Upper lobe of left lung (tissue), 6 donors: ENCODE data around the gene CEACAM20. TPM values are rescaled to one million over a fixed set of nuclear protein-coding genes. Genes with fewer than 3 reads are reported as not detected.
A peak's percentile ranks its signal among the peaks of the same experiment; 100 is the strongest.
"Not testable (repeated sequence)": the region's sequence is repeated elsewhere in the genome, so short reads cannot be mapped to it uniquely, and the experiment has no call there.

Experiments
- ATAC-seq, 2 donors: fragments of 200-7000 bp; cut with Tn5 transposase; one replicate each; pipeline ENCODE4 v1.9.1; 2022; ENCODE audit warnings: mild to moderate bottlenecking in 2 of 2, moderate library complexity in 2 of 2; ENCODE audit not compliant: low FRiP score in 2 of 2
- DNase-seq, 2 donors: peaks; one replicate each; pipeline ENCODE4 v3.0.0-alpha.2; 2019 to 2020
- H3K27ac ChIP-seq, 4 donors: fragments of 200-600 bp; sonication (generic); one replicate each; pipeline ENCODE4 v1.5.1; 2016 to 2019
- H3K27me3 ChIP-seq, 4 donors: fragments of 200-600 bp; sonication (generic); one replicate each; pipeline ENCODE4 v1.5.1; 2017 to 2019
- H3K36me3 ChIP-seq, 4 donors: fragments of 200-600 bp; sonication (generic); one replicate each; pipeline ENCODE4 v1.5.1; 2016 to 2019
- H3K4me1 ChIP-seq, 4 donors: fragments of 200-600 bp; sonication (generic); one replicate each; pipeline ENCODE4 v1.5.1; 2018 to 2019
- H3K4me3 ChIP-seq, 4 donors: fragments of 200-600 bp; sonication (generic); one replicate each; pipeline ENCODE4 v1.5.1; 2017 to 2019; ENCODE audit warnings: mild to moderate bottlenecking in 2 of 4, moderate library complexity in 1 of 4
- H3K9me3 ChIP-seq, 4 donors: fragments of 200-600 bp; sonication (generic); one replicate each; pipeline ENCODE4 v1.5.1; 2018 to 2019
- EP300 ChIP-seq, 4 donors: sonication (generic); formaldehyde crosslinking; IDR thresholded peaks; one replicate each; pipeline ENCODE4 v1.5.1; 2017; ENCODE audit warnings: antibody characterized with exemption in 4 of 4, control low read depth in 2 of 4
- POLR2A ChIP-seq, 4 donors: fragments of 450-650 bp; IDR thresholded peaks; one replicate each; pipeline ENCODE4 v1.5.1; 2016 to 2017; ENCODE audit warnings: antibody characterized with exemption in 4 of 4, mild to moderate bottlenecking in 2 of 4
- POLR2AphosphoS5 ChIP-seq, 2 donors: sonication (generic); formaldehyde crosslinking; IDR thresholded peaks; one replicate each; pipeline ENCODE4 v1.5.1; 2017; ENCODE audit warnings: antibody characterized with exemption in 2 of 2
- WGBS, 2 donors: methylation state at CpG; one replicate each; pipeline ENCODE4 v1.1.5; 2017 to 2018; 5-methylcytosine and 5-hydroxymethylcytosine counted together
- total RNA-seq, 6 donors: library from RNA; depleted of rRNA in 4 of 6; stranded (reverse); fragments of >200 nt in 4 of 6; gene quantifications; one replicate each; pipeline versions ENCODE4 v1.1.0 to v1.2.1, GENCODE V29; 2016 to 2021
- TF ChIP-seq, protein P1 (sequence below), 6 experiments: fragments of 450-650 bp in 4 of 6; fragments of 200-600 bp in 2 of 6; sonication (generic) in 2 of 6; IDR thresholded peaks; one replicate each; pipeline ENCODE4 v1.5.1; 2016 to 2019; ENCODE audit warnings: antibody characterized with exemption in 6 of 6
- donor health status: DM: no; HTN: no; CAD: no; lungs with moderate emphysema.
- donor health status: DM: no; HTN: yes; CAD: no; lungs with severe emphysema.

The CEACAM20 gene
- total RNA-seq, 6 donors from 2014 or later: not detected

DNA sequence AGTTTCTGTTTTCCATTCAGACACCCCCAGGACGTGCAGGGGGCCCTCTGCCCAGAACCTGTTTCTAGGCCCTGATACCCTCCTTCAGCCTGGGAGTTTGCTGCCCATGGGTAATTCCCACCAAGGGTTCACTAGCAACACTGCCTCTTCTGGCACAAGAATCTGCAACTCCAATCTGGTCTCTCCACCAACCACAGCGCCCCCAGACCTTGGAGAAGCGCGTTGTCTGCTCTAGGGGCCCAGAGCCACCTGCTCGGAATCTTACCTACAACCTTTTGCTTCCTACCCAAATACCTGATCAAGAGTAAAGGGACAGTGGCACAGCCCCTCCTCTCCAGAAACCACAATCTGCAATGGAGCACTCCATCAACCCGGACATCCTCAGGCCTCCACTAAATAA is 29.9 kb downstream of the CEACAM20 start:
- H3K4me1 ChIP-seq: peaks cover 8 to 21% (median 17%) of the 10 kb centered on the region in 4 donors
- TF ChIP-seq, protein P1, sequence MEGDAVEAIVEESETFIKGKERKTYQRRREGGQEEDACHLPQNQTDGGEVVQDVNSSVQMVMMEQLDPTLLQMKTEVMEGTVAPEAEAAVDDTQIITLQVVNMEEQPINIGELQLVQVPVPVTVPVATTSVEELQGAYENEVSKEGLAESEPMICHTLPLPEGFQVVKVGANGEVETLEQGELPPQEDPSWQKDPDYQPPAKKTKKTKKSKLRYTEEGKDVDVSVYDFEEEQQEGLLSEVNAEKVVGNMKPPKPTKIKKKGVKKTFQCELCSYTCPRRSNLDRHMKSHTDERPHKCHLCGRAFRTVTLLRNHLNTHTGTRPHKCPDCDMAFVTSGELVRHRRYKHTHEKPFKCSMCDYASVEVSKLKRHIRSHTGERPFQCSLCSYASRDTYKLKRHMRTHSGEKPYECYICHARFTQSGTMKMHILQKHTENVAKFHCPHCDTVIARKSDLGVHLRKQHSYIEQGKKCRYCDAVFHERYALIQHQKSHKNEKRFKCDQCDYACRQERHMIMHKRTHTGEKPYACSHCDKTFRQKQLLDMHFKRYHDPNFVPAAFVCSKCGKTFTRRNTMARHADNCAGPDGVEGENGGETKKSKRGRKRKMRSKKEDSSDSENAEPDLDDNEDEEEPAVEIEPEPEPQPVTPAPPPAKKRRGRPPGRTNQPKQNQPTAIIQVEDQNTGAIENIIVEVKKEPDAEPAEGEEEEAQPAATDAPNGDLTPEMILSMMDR (IDR thresholded peaks at IDR 0.05): no peak
- no peak for TF ChIP-seq POLR2AphosphoS5 (IDR thresholded peaks at IDR 0.05)
- no peak for TF ChIP-seq POLR2A (IDR thresholded peaks at IDR 0.05)
- no peak for TF ChIP-seq EP300 (IDR thresholded peaks at IDR 0.05)
- no peaks in the 10 kb centered on the region for H3K27me3 ChIP-seq
- H3K36me3 ChIP-seq: peaks cover 6 to 34% (median 32%) of the 10 kb centered on the region in 4 donors
- WGBS, 2 donors: 31 to 32% methylated on average over 5 to 6 of the region's 6 CpGs
- no peak for ATAC-seq
- H3K9me3 ChIP-seq: peaks cover 28 to 48% (median 42%) of the 10 kb centered on the region in 4 donors
- no peak for DNase-seq
- peak overlapping the region; percentile 62 to 94 (median 69) for H3K4me3 ChIP-seq
- H3K27ac ChIP-seq: peak overlapping the region in 3 of 4 donors; percentile 88 to 92 (median 88)

- DNase-seq (no peak), ATAC-seq (no peak)
- TF ChIP-seq EP300 (IDR thresholded peaks at IDR 0.05): no peak
- no peak for TF ChIP-seq POLR2A (IDR thresholded peaks at IDR 0.05)
- TF ChIP-seq, protein P1 (IDR thresholded peaks at IDR 0.05): no peak
- TF ChIP-seq POLR2AphosphoS5 (IDR thresholded peaks at IDR 0.05): no peak
- no peaks in the 10 kb centered on the region for H3K27me3 ChIP-seq
- H3K9me3 ChIP-seq: peaks cover 32 to 53% (median 48%) of the 10 kb centered on the region in 4 donors
- no peak overlapping the region for H3K27ac ChIP-seq
- WGBS, 2 donors: 94 to 99% methylated on average over 9 of the region's 9 CpGs
- H3K4me3 ChIP-seq: peak overlapping the region in 2 of 4 donors; percentile 71 to 94
- H3K36me3 ChIP-seq: peaks cover 8 to 40% (median 38%) of the 10 kb centered on the region in 4 donors
- peaks cover 8 to 21% (median 17%) of the 10 kb centered on the region in 4 donors for H3K4me1 ChIP-seq
These were observed 30.5 kb downstream of the CEACAM20 start for GRCh38 chr19:44498988-44499387.

- TF ChIP-seq, protein P1 (IDR thresholded peaks at IDR 0.05): no peak
- TF ChIP-seq EP300 (IDR thresholded peaks at IDR 0.05) (no peak), POLR2A (IDR thresholded peaks at IDR 0.05) (no peak), POLR2AphosphoS5 (IDR thresholded peaks at IDR 0.05) (no peak)
- whole genome bisulfite sequencing, 2 donors: 98 to 100% methylated on average over 1 of the region's 1 CpG
- Histone ChIP-seq H3K9me3 (peaks cover 54 to 76% (median 71%) of the 10 kb centered on the region in 4 donors), H3K4me1 (peaks cover 8 to 21% (median 17%) of the 10 kb centered on the region in 4 donors), H3K36me3 (peaks cover 17 to 63% (median 60%) of the 10 kb centered on the region in 4 donors), H3K4me3 (no peak overlapping the region), H3K27me3 (no peaks in the 10 kb centered on the region), H3K27ac (no peak overlapping the region)
- DNase-seq (no peak), ATAC-seq (no peak)
These were observed 32.8 kb downstream of the CEACAM20 start for GRCh38 chr19:44496711-44497110.

GRCh38 chr19:44476559-44477408 is 52.7 kb downstream of the CEACAM20 start:
- WGBS, 2 donors: 77 to 94% methylated on average over 7 of the region's 7 CpGs
- Histone ChIP-seq H3K27me3 (no peaks in the 10 kb centered on the region), H3K4me3 (no peak overlapping the region), H3K36me3 (peaks cover 35 to 58% (median 52%) of the 10 kb centered on the region in 4 donors), H3K4me1 (no peaks in the 10 kb centered on the region), H3K9me3 (peaks cover 97 to 100% (median 100%) of the 10 kb centered on the region in 4 donors), H3K27ac (no peak overlapping the region)
- DNase-seq (no peak), ATAC-seq (no peak)
- no peak for TF ChIP-seq EP300 (IDR thresholded peaks at IDR 0.05)
- no peak for TF ChIP-seq POLR2AphosphoS5 (IDR thresholded peaks at IDR 0.05)
- TF ChIP-seq POLR2A (IDR thresholded peaks at IDR 0.05): no peak

GRCh38 chr19:44468730-44469129 is 60.7 kb downstream of the CEACAM20 start:
- H3K27ac ChIP-seq, H3K4me1 ChIP-seq, H3K4me3 ChIP-seq, H3K27me3 ChIP-seq, ATAC-seq, DNase-seq, H3K36me3 ChIP-seq: not testable (repeated sequence)
- WGBS, 2 donors: 63 to 70% methylated on average over 5 of the region's 5 CpGs
- H3K9me3 ChIP-seq: peaks cover 49 to 94% (median 81%) of the 10 kb centered on the region in 4 donors

DNA sequence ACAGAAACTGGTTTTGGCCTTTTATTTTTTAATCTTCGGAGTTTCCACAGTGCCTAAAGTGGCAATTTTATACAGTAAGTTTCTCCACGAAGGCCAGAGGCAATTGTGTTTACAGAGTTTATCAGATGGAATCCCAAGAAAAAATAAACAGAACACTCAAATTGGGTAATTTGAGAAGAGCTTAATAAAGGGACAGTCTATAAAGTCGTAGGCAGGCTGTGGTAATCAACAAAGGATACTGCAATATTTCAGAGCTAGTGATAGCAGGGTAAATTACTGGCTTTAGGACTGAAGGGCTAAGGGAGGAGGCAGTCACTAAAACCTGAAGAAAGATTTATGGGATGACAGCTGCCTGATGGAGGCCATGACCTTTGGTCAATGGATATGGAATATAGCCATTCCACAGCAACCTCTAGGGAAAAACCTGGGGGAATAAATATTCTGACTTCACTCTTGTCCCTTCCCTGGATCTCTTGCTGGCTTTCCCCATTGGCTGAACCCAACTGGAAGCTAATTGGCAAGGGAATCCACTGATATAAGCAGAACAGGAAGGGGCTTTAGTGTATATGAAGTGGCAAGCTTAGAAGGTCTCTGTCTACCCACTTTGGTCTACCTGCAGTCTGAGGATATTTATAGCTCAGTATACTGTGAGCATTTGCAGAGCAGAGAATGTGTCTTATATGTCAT is 66.7 kb downstream of the CEACAM20 start:
- WGBS, 2 donors: 49 to 59% methylated on average over 3 of the region's 3 CpGs
- not testable (repeated sequence) for H3K4me3 ChIP-seq, H3K27ac ChIP-seq, H3K27me3 ChIP-seq, ATAC-seq, H3K36me3 ChIP-seq, DNase-seq, H3K4me1 ChIP-seq
- H3K9me3 ChIP-seq: peaks cover 9 to 91% (median 35%) of the 10 kb centered on the region in 4 donors
